ENCODE measurements around the gene MYO18A.

Gene MYO18A

DNA sequence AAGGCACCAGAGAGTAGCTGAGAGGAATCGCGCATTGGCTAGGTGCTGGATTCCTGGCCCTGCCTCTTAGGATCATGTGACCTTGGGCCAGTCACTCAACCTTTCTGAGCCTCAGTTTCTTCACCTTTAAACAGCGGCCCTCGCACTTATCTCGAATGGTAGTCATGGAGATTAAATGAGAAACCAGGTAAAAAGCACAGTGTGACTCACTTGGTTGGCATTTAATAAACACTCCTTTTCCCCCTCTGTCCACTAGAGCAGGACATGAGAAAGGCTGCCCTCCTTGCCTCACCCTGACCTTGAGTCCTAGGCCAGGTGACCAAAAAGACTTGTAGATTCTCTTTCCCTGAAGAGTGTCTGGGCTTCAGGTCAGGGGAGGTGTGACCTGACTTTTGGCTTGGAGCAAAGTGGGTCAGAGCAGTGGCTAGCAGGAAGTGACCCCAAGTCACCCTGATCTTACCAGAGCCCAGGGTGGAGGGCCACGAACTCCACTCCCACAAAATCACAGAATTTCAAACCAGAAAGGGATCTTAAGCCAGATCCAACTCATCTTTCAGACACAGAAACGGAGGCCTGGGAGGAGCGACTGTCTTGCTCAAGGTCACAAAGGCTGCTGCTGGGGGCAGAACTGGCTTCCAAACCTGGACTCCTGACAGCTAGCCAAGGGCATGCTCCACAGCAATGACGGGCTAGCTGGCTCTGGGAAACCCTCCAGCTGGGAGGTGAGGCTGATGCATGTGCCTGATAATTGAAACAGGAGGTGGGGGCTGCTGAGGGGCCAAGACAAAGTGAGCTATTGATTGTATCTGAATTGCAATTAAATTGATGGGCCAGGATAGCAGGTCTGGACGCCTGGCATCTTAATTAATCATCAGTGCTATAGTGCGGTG, 72.0 kb downstream of the MYO18A start:
- no peaks in the 10 kb centered on the region for H3K4me1 Mint-ChIP-seq (ENCODE audit: low read depth)
- peaks cover 74% of the 10 kb centered on the region for H3K36me3 Mint-ChIP-seq (ENCODE audit: low read depth)
- no peak overlapping the region for H3K4me3 Mint-ChIP-seq
- no peak for DNase-seq
- H3K27me3 Mint-ChIP-seq = no peaks in the 10 kb centered on the region
- no peaks in the 10 kb centered on the region for H3K9me3 Mint-ChIP-seq
- H3K27ac Mint-ChIP-seq = peak overlapping the region; percentile 30

GRCh38 chr17:29107084-29107483, 73.1 kb downstream of the MYO18A start:
- no peaks in the 10 kb centered on the region for H3K27me3 Mint-ChIP-seq
- H3K4me3 Mint-ChIP-seq = no peak overlapping the region
- H3K9me3 Mint-ChIP-seq = no peaks in the 10 kb centered on the region
- DNase-seq = no peak
- peak overlapping the region; percentile 14 for H3K27ac Mint-ChIP-seq
- no peaks in the 10 kb centered on the region for H3K4me1 Mint-ChIP-seq (ENCODE audit: low read depth)
- H3K36me3 Mint-ChIP-seq (ENCODE audit: low read depth) = peaks cover 78% of the 10 kb centered on the region

GRCh38 chr17:29103341-29103740, 76.9 kb downstream of the MYO18A start:
- H3K4me1 Mint-ChIP-seq (ENCODE audit: low read depth) = peaks cover 5% of the 10 kb centered on the region
- no peak for DNase-seq
- H3K4me3 Mint-ChIP-seq = no peak overlapping the region
- no peaks in the 10 kb centered on the region for H3K27me3 Mint-ChIP-seq
- H3K36me3 Mint-ChIP-seq (ENCODE audit: low read depth) = peaks cover 80% of the 10 kb centered on the region
- H3K27ac Mint-ChIP-seq = no peak overlapping the region
- H3K9me3 Mint-ChIP-seq = no peaks in the 10 kb centered on the region

DNA sequence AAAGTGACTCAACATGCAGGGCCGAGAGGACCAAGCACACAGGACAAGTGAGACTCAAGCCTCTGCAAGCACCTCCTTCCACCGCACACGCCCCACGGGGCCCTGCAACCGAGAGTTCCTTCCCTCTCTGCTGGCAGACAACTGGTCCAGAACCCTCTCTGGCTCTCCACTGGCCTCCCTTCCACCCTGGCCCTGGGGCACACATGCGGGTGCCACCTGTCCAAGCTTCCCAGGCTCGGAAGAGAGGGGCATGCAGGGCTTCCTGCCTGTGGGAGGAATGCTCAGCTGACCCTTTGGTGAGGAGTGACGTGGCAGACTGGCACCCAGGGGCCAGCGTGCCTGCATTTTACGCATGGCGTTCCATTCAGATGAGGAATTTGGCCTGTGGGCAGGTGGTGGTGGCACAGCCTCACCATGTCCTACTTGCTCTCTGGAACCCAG, 77.4 kb downstream of the MYO18A start:
- H3K27ac Mint-ChIP-seq = peak overlapping the region; percentile 27

GRCh38 chr17:29102046-29102445, 78.2 kb downstream of the MYO18A start:
- Mint-ChIP-seq H3K9me3 (no peaks in the 10 kb centered on the region), H3K36me3 (ENCODE audit: low read depth) (peaks cover 79% of the 10 kb centered on the region), H3K4me3 (no peak overlapping the region), H3K4me1 (ENCODE audit: low read depth) (peaks cover 5% of the 10 kb centered on the region), H3K27me3 (no peaks in the 10 kb centered on the region), H3K27ac (peak overlapping the region; percentile 44)
- DNase-seq = no peak

More for the DNA sequence above, 77.4 kb downstream of the MYO18A start:
- H3K4me1 Mint-ChIP-seq (ENCODE audit: low read depth) = peaks cover 5% of the 10 kb centered on the region
- H3K9me3 Mint-ChIP-seq = no peaks in the 10 kb centered on the region
- H3K27me3 Mint-ChIP-seq = no peaks in the 10 kb centered on the region
- DNase-seq = no peak
- H3K4me3 Mint-ChIP-seq = no peak overlapping the region
- H3K36me3 Mint-ChIP-seq (ENCODE audit: low read depth) = peaks cover 80% of the 10 kb centered on the region

GRCh38 chr17:29100296-29100695, 79.9 kb downstream of the MYO18A start:
- no peak overlapping the region for H3K4me3 Mint-ChIP-seq
- H3K4me1 Mint-ChIP-seq (ENCODE audit: low read depth) = peaks cover 5% of the 10 kb centered on the region
- no peaks in the 10 kb centered on the region for H3K27me3 Mint-ChIP-seq
- H3K36me3 Mint-ChIP-seq (ENCODE audit: low read depth) = peaks cover 81% of the 10 kb centered on the region
- H3K9me3 Mint-ChIP-seq = no peaks in the 10 kb centered on the region
- no peak for DNase-seq
- peak overlapping the region; percentile 68 for H3K27ac Mint-ChIP-seq

DNA sequence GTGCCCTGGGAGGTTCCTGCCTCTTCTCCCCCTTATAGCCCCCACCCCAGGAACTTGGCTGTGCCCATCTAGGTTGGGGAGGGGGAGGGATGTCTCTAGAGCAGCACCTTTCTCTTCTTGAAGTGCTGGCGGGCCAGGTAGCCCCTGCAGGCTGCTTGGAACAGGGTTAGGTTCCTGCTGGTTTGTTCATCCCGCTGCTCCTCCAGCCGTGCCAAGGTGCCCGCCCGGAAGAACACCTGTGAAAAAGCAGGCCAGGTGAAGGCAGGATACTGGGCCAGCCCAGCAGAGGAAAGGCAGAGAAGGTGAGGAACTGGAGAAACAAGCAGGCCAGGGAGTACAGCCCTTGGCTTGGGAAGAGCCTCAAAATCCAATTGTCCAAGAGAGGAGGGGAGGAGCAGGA, 80.7 kb downstream of the MYO18A start:
- no peak for DNase-seq
- H3K4me3 Mint-ChIP-seq = no peak overlapping the region
- H3K27ac Mint-ChIP-seq = peak overlapping the region; percentile 68
- H3K27me3 Mint-ChIP-seq = no peaks in the 10 kb centered on the region
- peaks cover 81% of the 10 kb centered on the region for H3K36me3 Mint-ChIP-seq (ENCODE audit: low read depth)
- no peaks in the 10 kb centered on the region for H3K9me3 Mint-ChIP-seq
- peaks cover 5% of the 10 kb centered on the region for H3K4me1 Mint-ChIP-seq (ENCODE audit: low read depth)

DNA sequence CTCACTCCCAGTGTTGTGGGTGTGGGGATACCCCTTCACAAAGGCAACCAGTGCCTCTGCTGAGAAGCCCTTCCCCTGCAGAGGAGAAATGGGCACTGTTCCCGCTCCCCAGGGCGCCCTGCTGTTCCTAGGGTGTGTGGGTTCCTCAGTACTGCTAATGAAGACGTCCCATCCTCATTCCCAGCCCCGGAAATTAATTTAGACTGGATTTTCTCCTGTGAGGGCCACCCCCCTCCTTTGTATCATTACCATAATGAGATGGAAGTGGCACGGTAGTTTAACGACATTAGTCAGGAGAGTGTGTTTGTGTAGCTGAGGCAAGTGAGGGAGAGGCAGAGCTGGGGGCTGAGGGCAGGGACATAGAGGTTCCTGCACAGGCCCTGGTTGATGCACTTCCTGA, 84.1 kb downstream of the MYO18A start:
- Mint-ChIP-seq H3K36me3 (ENCODE audit: low read depth) (peaks cover 89% of the 10 kb centered on the region), H3K9me3 (no peaks in the 10 kb centered on the region), H3K4me1 (ENCODE audit: low read depth) (peaks cover 5% of the 10 kb centered on the region), H3K4me3 (no peak overlapping the region), H3K27me3 (no peaks in the 10 kb centered on the region), H3K27ac (no peak overlapping the region)
- DNase-seq = no peak

GRCh38 chr17:29095439-29095838, 84.8 kb downstream of the MYO18A start:
- peaks cover 89% of the 10 kb centered on the region for H3K36me3 Mint-ChIP-seq (ENCODE audit: low read depth)
- H3K27me3 Mint-ChIP-seq = no peaks in the 10 kb centered on the region
- no peak for DNase-seq
- no peaks in the 10 kb centered on the region for H3K9me3 Mint-ChIP-seq
- H3K4me1 Mint-ChIP-seq (ENCODE audit: low read depth) = peaks cover 3% of the 10 kb centered on the region
- H3K4me3 Mint-ChIP-seq = no peak overlapping the region
- peak overlapping the region; percentile 44 for H3K27ac Mint-ChIP-seq

- peaks cover 91% of the 10 kb centered on the region for H3K36me3 Mint-ChIP-seq (ENCODE audit: low read depth)
- no peak for DNase-seq
Measured at GRCh38 chr17:29094101-29094708, 86.0 kb downstream of the MYO18A start.

GRCh38 chr17:29093090-29093871, 86.9 kb downstream of the MYO18A start:
- DNase-seq = no peak
- Mint-ChIP-seq H3K9me3 (no peaks in the 10 kb centered on the region), H3K27ac (no peak overlapping the region), H3K4me1 (ENCODE audit: low read depth) (no peaks in the 10 kb centered on the region), H3K4me3 (no peak overlapping the region), H3K27me3 (no peaks in the 10 kb centered on the region), H3K36me3 (ENCODE audit: low read depth) (peaks cover 89% of the 10 kb centered on the region)

More at GRCh38 chr17:29094101-29094708, 86.0 kb downstream of the MYO18A start:
- H3K27me3 Mint-ChIP-seq = no peaks in the 10 kb centered on the region
- no peak overlapping the region for H3K27ac Mint-ChIP-seq
- no peak overlapping the region for H3K4me3 Mint-ChIP-seq
- no peaks in the 10 kb centered on the region for H3K9me3 Mint-ChIP-seq
- no peaks in the 10 kb centered on the region for H3K4me1 Mint-ChIP-seq (ENCODE audit: low read depth)

GRCh38 chr17:29091606-29092289, 88.5 kb downstream of the MYO18A start:
- peaks cover 87% of the 10 kb centered on the region for H3K36me3 Mint-ChIP-seq (ENCODE audit: low read depth)
- H3K9me3 Mint-ChIP-seq = no peaks in the 10 kb centered on the region
- H3K27ac Mint-ChIP-seq = no peak overlapping the region
- no peak for DNase-seq
- no peaks in the 10 kb centered on the region for H3K27me3 Mint-ChIP-seq
- H3K4me3 Mint-ChIP-seq = no peak overlapping the region
- no peaks in the 10 kb centered on the region for H3K4me1 Mint-ChIP-seq (ENCODE audit: low read depth)

- H3K27ac Mint-ChIP-seq = no peak overlapping the region
- no peak overlapping the region for H3K4me3 Mint-ChIP-seq
- no peak for DNase-seq
- no peaks in the 10 kb centered on the region for H3K27me3 Mint-ChIP-seq
- peaks cover 87% of the 10 kb centered on the region for H3K36me3 Mint-ChIP-seq (ENCODE audit: low read depth)
- no peaks in the 10 kb centered on the region for H3K9me3 Mint-ChIP-seq
- no peaks in the 10 kb centered on the region for H3K4me1 Mint-ChIP-seq (ENCODE audit: low read depth)
Measured at GRCh38 chr17:29090750-29091605, 89.2 kb downstream of the MYO18A start.

All from activated T-cell treated with anti-CD3 and anti-CD28 coated beads, Interleukin-2, amount 50 U/mL, for 24 hours (primary cell).